ENCODE results near the gene JKAMP. TPM values are rescaled to one million over a fixed set of nuclear protein-coding genes. Genes with fewer than 3 reads are reported as not detected.

JKAMP gene
- polyA plus RNA-seq, 1 donor, result 65.1 TPM

GRCh38 chr14:59503256-59503655 is 18.9 kb downstream of the JKAMP start:
- no peak overlapping the region for H3K27ac ChIP-seq (ENCODE audit: low read length)
- H3K9me3 ChIP-seq (ENCODE audit: control insufficient read depth, low read depth, low read length), result no peaks in the 10 kb centered on the region
- H3K36me3 ChIP-seq (ENCODE audit: control insufficient read depth, insufficient read depth, low read length), result peaks cover 27% of the 10 kb centered on the region
- no peaks in the 10 kb centered on the region for H3K27me3 ChIP-seq (ENCODE audit: control insufficient read depth, insufficient read depth, low read length)
- H3K4me3 ChIP-seq (ENCODE audit: low read length), result no peak overlapping the region
- DNase-seq, result no peak
- WGBS (ENCODE audit: insufficient coverage, low lambda C conversion rate), result 100% methylated on average over 1 of the region's 4 CpGs
- peaks cover 5% of the 10 kb centered on the region for H3K4me1 ChIP-seq (ENCODE audit: control insufficient read depth, insufficient read depth, low read length)

- Histone ChIP-seq H3K4me3 (ENCODE audit: low read length) (no peak overlapping the region), H3K27me3 (ENCODE audit: control insufficient read depth, insufficient read depth, low read length) (no peaks in the 10 kb centered on the region), H3K9me3 (ENCODE audit: control insufficient read depth, low read depth, low read length) (no peaks in the 10 kb centered on the region), H3K4me1 (ENCODE audit: control insufficient read depth, insufficient read depth, low read length) (peaks cover 21% of the 10 kb centered on the region), H3K36me3 (ENCODE audit: control insufficient read depth, insufficient read depth, low read length) (peaks cover 10% of the 10 kb centered on the region), H3K27ac (ENCODE audit: low read length) (peak overlapping the region; percentile 28)
- DNase-seq, result peak; percentile 70 to 81
Observed at GRCh38 chr14:59507063-59507751, 22.9 kb downstream of the JKAMP start.

- no peak for DNase-seq
- Histone ChIP-seq H3K9me3 (ENCODE audit: control insufficient read depth, low read depth, low read length) (no peaks in the 10 kb centered on the region), H3K4me1 (ENCODE audit: control insufficient read depth, insufficient read depth, low read length) (peaks cover 26% of the 10 kb centered on the region), H3K36me3 (ENCODE audit: control insufficient read depth, insufficient read depth, low read length) (peaks cover 10% of the 10 kb centered on the region), H3K4me3 (ENCODE audit: low read length) (no peak overlapping the region), H3K27me3 (ENCODE audit: control insufficient read depth, insufficient read depth, low read length) (no peaks in the 10 kb centered on the region), H3K27ac (ENCODE audit: low read length) (peak overlapping the region; percentile 23)
- WGBS (ENCODE audit: insufficient coverage, low lambda C conversion rate), result no CpG with 5 or more reads among the region's 3 CpGs
Observed at GRCh38 chr14:59507752-59508103, 23.4 kb downstream of the JKAMP start.

GRCh38 chr14:59509101-59509500 is 24.8 kb downstream of the JKAMP start:
- Histone ChIP-seq H3K27me3 (ENCODE audit: control insufficient read depth, insufficient read depth, low read length) (no peaks in the 10 kb centered on the region), H3K4me3 (ENCODE audit: low read length) (no peak overlapping the region), H3K36me3 (ENCODE audit: control insufficient read depth, insufficient read depth, low read length) (no peaks in the 10 kb centered on the region), H3K9me3 (ENCODE audit: control insufficient read depth, low read depth, low read length) (no peaks in the 10 kb centered on the region), H3K27ac (ENCODE audit: low read length) (no peak overlapping the region), H3K4me1 (ENCODE audit: control insufficient read depth, insufficient read depth, low read length) (peaks cover 28% of the 10 kb centered on the region)
- no CpG with 5 or more reads among the region's 3 CpGs for WGBS (ENCODE audit: insufficient coverage, low lambda C conversion rate)
- DNase-seq, result no peak

- Histone ChIP-seq H3K9me3 (ENCODE audit: control insufficient read depth, low read depth, low read length) (no peaks in the 10 kb centered on the region), H3K36me3 (ENCODE audit: control insufficient read depth, insufficient read depth, low read length) (no peaks in the 10 kb centered on the region), H3K4me1 (ENCODE audit: control insufficient read depth, insufficient read depth, low read length) (peaks cover 28% of the 10 kb centered on the region), H3K27me3 (ENCODE audit: control insufficient read depth, insufficient read depth, low read length) (no peaks in the 10 kb centered on the region), H3K27ac (ENCODE audit: low read length) (no peak overlapping the region), H3K4me3 (ENCODE audit: low read length) (no peak overlapping the region)
- WGBS (ENCODE audit: insufficient coverage, low lambda C conversion rate), result no CpG with 5 or more reads among the region's 2 CpGs
- DNase-seq, result no peak
Observed at GRCh38 chr14:59510001-59510400, 25.7 kb downstream of the JKAMP start.

- peak; percentile 63 to 71 for DNase-seq
- Histone ChIP-seq H3K27me3 (ENCODE audit: control insufficient read depth, insufficient read depth, low read length) (no peaks in the 10 kb centered on the region), H3K4me1 (ENCODE audit: control insufficient read depth, insufficient read depth, low read length) (peaks cover 28% of the 10 kb centered on the region), H3K36me3 (ENCODE audit: control insufficient read depth, insufficient read depth, low read length) (no peaks in the 10 kb centered on the region), H3K9me3 (ENCODE audit: control insufficient read depth, low read depth, low read length) (no peaks in the 10 kb centered on the region), H3K4me3 (ENCODE audit: low read length) (no peak overlapping the region), H3K27ac (ENCODE audit: low read length) (peak overlapping the region; percentile 87)
- WGBS (ENCODE audit: insufficient coverage, low lambda C conversion rate), result no CpG with 5 or more reads among the region's 3 CpGs
Observed at GRCh38 chr14:59510966-59511365, 26.6 kb downstream of the JKAMP start.

GRCh38 chr14:59511916-59512575 is 27.7 kb downstream of the JKAMP start:
- no peaks in the 10 kb centered on the region for H3K9me3 ChIP-seq (ENCODE audit: control insufficient read depth, low read depth, low read length)

GRCh38 chr14:59520224-59520623 is 35.9 kb downstream of the JKAMP start:
- WGBS (ENCODE audit: insufficient coverage, low lambda C conversion rate), result 83% methylated on average over 3 of the region's 3 CpGs
- Histone ChIP-seq H3K27ac (ENCODE audit: low read length) (no peak overlapping the region), H3K9me3 (ENCODE audit: control insufficient read depth, low read depth, low read length) (no peaks in the 10 kb centered on the region), H3K27me3 (ENCODE audit: control insufficient read depth, insufficient read depth, low read length) (no peaks in the 10 kb centered on the region), H3K36me3 (ENCODE audit: control insufficient read depth, insufficient read depth, low read length) (no peaks in the 10 kb centered on the region), H3K4me3 (ENCODE audit: low read length) (no peak overlapping the region), H3K4me1 (ENCODE audit: control insufficient read depth, insufficient read depth, low read length) (no peaks in the 10 kb centered on the region)
- DNase-seq, result no peak

More at GRCh38 chr14:59511916-59512575, 27.7 kb downstream of the JKAMP start:
- DNase-seq, result peak; percentile 77 to 87
- Histone ChIP-seq H3K27me3 (ENCODE audit: control insufficient read depth, insufficient read depth, low read length) (no peaks in the 10 kb centered on the region), H3K27ac (ENCODE audit: low read length) (peak overlapping the region; percentile 87), H3K4me1 (ENCODE audit: control insufficient read depth, insufficient read depth, low read length) (peaks cover 26% of the 10 kb centered on the region), H3K36me3 (ENCODE audit: control insufficient read depth, insufficient read depth, low read length) (no peaks in the 10 kb centered on the region), H3K4me3 (ENCODE audit: low read length) (no peak overlapping the region)
- no CpG with 5 or more reads among the region's 4 CpGs for WGBS (ENCODE audit: insufficient coverage, low lambda C conversion rate)

GRCh38 chr14:59529189-59529588 is 44.9 kb downstream of the JKAMP start:
- Histone ChIP-seq H3K4me1 (ENCODE audit: control insufficient read depth, insufficient read depth, low read length) (peaks cover 11% of the 10 kb centered on the region), H3K4me3 (ENCODE audit: low read length) (no peak overlapping the region), H3K27ac (ENCODE audit: low read length) (peak overlapping the region; percentile 66), H3K36me3 (ENCODE audit: control insufficient read depth, insufficient read depth, low read length) (no peaks in the 10 kb centered on the region), H3K9me3 (ENCODE audit: control insufficient read depth, low read depth, low read length) (no peaks in the 10 kb centered on the region), H3K27me3 (ENCODE audit: control insufficient read depth, insufficient read depth, low read length) (no peaks in the 10 kb centered on the region)
- peak; percentile 68 to 78 for DNase-seq
- WGBS (ENCODE audit: insufficient coverage, low lambda C conversion rate), result 40% methylated on average over 1 of the region's 2 CpGs

GRCh38 chr14:59530349-59530748 is 46.0 kb downstream of the JKAMP start:
- no peaks in the 10 kb centered on the region for H3K9me3 ChIP-seq (ENCODE audit: control insufficient read depth, low read depth, low read length)
- no peaks in the 10 kb centered on the region for H3K27me3 ChIP-seq (ENCODE audit: control insufficient read depth, insufficient read depth, low read length)
- H3K4me1 ChIP-seq (ENCODE audit: control insufficient read depth, insufficient read depth, low read length), result peaks cover 11% of the 10 kb centered on the region
- no peak overlapping the region for H3K27ac ChIP-seq (ENCODE audit: low read length)
- H3K4me3 ChIP-seq (ENCODE audit: low read length), result no peak overlapping the region
- peaks cover 2% of the 10 kb centered on the region for H3K36me3 ChIP-seq (ENCODE audit: control insufficient read depth, insufficient read depth, low read length)
- DNase-seq, result no peak

- Histone ChIP-seq H3K36me3 (ENCODE audit: control insufficient read depth, insufficient read depth, low read length) (peaks cover 3% of the 10 kb centered on the region), H3K27me3 (ENCODE audit: control insufficient read depth, insufficient read depth, low read length) (no peaks in the 10 kb centered on the region), H3K4me3 (ENCODE audit: low read length) (no peak overlapping the region), H3K27ac (ENCODE audit: low read length) (no peak overlapping the region), H3K9me3 (ENCODE audit: control insufficient read depth, low read depth, low read length) (no peaks in the 10 kb centered on the region), H3K4me1 (ENCODE audit: control insufficient read depth, insufficient read depth, low read length) (peaks cover 11% of the 10 kb centered on the region)
- no peak for DNase-seq
- no CpG with 5 or more reads among the region's 1 CpG for WGBS (ENCODE audit: insufficient coverage, low lambda C conversion rate)
Observed at GRCh38 chr14:59532419-59532818, 48.1 kb downstream of the JKAMP start.
